HG03460 (cell line): ENCODE data around the gene SCAANT1.

Source experiments
- ATAC-seq: cut with Tn5 transposase; IDR thresholded peaks from one replicate; pipeline ENCODE4 v1.9.1; 2021; ENCODE audit not compliant: unreplicated experiment

The SCAANT1 gene

DNA sequence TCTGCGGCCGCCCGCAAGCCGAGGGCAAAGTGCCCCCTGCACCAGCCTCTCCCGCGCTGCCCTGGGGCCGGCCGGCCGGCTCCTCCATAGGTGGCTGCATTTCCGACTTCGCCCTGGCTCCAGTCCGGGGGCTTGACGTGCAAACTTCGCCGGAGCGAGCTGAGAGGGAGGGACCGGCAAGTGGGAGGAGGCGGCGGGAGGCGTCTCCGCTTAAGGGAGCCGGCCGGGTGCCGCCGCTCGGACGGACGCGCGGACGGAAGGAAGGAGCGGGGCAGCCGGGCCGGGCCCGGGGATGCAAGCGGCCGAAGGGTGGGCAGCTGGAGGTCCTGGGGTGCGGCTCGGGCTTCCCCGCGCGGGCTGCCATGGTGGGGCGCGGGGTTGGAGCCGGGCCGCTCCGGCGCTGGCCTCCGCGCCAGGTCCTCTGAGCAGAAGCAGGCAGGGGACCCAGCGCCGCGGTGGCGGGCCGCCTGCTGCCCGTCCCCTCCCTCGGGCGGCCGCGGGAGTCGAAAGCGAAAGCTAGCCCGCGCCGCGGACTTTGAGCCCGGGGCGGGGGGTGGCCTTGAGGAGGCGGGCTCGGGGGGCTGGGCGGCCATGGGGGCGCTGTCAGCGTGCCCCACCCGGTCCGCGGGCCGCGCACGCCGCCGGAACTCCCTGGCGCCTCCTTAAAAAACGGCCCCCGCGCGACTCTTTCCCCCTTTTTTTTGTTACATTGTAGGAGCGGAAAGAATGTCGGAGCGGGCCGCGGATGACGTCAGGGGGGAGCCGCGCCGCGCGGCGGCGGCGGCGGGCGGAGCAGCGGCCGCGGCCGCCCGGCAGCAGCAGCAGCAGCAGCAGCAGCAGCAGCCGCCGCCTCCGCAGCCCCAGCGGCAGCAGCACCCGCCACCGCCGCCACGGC, at the start of gene SCAANT1:
TSS of gene SCAANT1 (minus strand) at position 511 of the 895 bp plus-strand sequence.
- ATAC-seq = peak; percentile 73

DNA sequence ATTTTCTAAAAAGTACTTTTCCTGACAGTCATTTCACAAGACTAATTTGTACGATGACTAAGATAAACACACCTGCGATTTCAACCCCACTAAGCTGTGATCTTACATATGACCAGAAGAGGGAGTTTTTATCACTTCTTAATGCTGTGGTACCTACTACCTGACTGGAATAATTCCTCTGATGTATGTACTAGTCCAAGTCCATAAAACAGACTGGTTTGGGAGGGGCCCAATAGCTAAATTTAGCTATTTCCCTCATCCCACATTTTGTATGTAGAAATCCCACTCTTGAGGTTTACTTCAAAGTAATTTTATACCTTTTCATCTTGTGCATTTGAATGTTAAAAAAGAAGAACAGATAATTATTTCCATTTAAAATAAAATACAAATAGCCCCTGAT, 49.7 kb upstream of the SCAANT1 start:
- peak; percentile 78 for ATAC-seq

DNA sequence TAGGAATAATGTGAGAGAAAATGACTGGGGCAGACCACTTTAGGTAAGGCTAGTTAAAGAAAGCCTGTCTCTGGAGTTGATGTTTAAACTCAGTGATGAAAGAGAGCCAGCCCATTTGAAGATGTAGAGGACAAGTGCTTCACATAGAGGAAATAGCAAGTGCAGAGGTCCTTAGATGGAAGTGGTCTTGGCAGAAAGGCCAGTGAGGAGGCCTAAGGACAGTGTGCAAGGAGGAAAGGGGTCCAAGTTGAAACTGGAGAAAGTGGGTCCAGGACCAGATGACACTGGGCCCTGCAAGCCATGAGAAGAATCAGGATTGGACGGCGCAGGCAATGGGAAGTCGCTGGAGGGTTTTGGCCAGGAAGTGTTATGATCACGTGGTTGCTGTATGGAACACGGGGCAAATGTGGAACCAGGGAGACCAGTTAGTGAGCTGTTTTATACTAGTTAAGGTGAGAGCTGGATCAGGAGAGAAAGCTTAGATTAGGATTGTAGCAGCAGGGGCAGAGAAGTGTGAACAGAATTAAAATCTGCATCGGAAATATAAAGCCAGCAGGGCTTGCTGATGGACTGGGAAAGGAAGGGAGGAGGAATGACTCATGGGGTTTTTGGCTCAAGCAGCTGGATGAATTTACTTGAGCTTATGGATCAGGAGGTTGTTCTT, 48.0 kb upstream of the SCAANT1 start:
- ATAC-seq = peak; percentile 48

DNA sequence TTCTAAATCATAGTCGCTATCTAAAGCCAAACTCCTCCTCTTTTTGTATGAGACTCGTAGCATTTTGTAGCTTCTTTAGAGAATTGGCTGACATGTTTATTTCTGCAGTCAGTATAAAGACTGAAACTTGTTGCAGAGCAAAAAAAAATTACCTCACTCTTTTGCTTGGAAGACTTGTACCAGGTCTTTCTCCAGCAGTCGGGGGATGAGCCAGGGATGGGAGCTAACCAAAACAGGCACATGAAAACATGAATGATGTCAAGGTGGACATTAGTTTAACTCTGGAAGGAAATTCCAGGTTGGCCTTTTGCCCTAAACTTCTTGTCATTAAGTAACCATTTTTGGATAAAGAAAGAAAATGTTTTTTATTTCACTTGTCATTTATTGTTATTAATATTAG, 47.0 kb upstream of the SCAANT1 start:
- no peak for ATAC-seq

DNA sequence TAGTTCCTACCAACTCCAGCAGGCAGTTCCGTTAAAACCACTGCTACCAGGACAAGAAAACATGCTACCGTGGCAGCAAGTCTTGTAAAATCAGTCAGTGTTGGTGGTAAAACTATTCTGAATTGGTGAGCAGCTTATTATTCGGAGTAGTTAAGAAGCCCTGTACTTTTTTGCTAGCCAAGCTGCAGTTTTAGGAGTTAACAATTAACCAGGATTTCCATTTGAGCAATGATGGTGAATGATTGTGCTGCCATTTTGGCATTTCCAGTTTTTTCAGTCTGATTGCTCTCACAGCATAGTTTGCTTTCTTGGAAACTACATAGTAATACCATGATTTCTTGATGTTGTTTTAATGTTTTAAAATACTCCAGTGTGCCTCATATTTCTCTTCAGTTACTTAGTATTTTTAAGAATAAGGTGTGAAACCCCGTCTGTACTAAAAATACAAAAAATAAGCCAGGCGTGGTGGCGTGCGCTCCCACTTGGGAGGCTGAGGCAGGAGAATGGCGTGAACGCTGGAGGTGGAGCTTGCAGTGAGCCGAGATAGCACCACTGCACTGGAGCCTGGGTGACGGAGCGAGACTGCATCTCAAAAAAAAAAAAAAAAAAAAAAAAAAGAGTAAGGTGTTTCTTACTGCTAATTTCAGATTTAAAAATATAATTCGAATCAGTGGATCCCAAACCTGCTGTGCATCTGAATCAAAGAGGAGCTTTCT, 43.8 kb upstream of the SCAANT1 start:
- ATAC-seq = no peak

DNA sequence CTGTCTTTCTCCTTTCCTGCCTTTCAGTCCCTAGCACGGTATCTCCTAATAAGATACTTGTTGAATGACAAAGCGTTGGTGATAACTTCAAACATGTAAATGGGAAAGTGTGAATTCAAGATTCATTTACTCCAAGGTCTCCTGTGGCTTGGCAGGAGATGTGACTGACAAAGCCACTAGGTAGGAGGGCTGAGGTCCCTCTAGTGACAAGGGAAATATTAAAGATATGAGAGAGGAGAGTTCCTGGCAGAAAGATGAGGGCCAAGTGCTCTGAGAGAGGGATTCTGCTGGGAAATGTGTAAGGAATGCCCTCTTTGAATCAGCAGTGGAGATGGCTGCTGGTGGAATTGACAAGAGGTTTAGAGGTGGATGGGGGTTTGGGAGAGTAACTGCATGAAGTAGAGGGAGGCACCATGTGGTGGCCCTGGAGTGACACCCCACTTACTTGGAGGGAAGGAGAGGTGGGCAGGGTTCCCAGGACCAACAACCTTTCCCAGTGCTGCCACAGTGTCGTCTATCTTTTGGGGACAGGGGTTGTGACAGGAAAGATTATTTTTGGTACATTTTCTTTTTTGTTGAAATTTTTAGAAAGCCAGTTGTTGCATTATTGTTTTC, 43.0 kb upstream of the SCAANT1 start:
- no peak for ATAC-seq

DNA sequence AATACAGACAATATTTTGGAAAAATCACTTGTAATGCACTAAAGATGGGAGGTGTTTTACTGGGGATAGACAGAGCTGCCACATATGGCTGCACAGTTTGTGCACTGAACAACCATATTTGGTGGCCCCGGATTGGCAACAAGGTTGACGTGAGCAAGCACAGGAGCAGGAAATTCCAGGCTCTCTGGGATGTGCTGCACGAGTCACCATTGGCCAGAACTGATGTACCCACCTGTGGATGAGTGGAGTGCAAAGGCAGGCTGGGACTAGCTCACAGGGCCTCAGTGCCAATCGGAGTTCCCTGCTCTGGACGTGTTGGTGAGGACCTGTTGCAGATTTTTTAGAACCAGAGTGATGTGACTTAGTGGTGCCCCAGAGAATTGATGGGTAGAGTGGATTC, 42.0 kb upstream of the SCAANT1 start:
- no peak for ATAC-seq

DNA sequence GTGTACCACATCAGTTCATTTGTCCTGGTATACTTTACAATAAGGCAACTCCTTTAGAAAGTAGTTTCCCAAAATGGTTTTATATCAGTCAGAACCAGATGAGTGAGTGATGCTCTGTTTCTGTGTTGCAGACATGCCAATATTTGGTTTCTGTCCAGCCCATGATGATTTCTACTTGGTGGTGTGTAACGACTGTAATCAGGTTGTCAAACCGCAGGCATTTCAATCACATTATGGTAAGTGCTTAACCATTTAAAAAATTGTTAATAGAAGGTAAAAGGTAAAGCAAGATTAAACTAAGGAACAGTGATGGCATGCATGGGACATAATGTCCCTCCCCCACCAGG, 40.0 kb upstream of the SCAANT1 start:
- no peak for ATAC-seq

DNA sequence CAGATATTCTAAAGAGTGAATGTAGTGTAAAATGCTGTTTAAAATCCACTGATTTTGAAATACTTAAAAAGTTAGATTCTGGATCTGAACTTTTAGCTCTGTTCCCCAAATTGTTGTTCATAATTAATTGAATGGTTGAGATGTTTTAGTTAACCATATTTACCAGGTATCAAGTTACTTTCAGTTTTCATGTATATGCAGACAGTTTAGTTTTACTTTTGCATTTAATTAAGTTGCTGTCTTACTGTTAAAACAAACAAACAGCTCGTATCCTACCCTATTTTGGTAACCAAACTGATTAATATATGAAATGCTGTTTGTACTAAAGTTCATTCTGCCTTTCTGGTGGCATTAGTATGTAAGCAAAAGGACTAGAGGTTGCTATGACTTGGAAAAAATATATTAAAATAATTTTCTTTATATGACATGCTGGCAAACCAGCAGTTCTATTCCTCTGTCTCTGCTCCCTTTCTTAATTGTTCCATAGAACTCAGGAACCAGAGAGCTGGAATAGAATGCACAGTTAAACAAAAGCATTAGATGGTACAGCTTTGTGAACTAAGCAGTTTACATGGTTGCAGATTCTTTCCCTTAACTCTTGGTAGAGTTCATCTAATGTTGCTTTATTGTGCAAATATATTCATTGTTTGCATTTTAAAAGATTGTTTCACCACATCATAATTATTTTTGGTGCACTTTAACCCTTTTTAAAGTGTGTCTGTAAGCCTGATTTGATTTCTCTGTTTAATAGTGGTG, 39.5 kb upstream of the SCAANT1 start:
- ATAC-seq = peak; percentile 60

DNA sequence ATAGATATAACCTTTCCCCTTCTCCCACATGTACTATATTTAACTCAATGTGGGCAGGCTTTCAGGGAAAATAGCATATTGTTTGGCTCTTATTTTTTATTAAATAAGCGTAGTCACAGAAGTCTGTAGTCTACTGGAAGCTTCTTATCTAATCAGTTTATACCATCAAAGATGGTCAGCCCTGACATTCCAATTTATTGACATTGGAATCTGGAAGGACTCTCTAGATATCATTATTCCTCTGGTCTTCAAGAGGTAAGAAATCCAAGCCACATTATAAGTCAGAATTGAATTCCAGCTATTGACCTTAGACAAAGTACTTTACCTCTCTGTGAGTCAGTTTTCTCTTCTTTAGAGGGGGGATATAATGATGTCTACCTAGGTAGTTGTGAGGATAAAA, 38.5 kb upstream of the SCAANT1 start:
- ATAC-seq = no peak

DNA sequence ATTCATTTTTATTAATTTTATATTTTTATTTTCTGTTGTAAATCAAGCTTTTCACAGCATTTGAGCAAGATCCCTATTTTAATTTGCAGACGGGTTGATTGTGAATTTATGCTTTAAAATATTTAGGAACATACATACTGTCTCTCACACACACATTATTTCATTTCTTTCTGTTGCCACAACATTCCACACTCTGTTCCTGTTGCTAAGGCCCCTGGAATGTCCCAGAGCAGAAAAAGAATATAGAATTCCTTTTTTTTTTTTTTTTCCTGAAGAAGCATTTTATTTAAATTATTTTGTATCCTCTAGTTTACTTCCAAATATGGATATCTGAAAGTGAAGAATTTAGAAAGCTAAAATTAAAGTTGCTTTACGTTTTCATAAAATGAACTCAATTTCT, 36.8 kb upstream of the SCAANT1 start:
- ATAC-seq = no peak

DNA sequence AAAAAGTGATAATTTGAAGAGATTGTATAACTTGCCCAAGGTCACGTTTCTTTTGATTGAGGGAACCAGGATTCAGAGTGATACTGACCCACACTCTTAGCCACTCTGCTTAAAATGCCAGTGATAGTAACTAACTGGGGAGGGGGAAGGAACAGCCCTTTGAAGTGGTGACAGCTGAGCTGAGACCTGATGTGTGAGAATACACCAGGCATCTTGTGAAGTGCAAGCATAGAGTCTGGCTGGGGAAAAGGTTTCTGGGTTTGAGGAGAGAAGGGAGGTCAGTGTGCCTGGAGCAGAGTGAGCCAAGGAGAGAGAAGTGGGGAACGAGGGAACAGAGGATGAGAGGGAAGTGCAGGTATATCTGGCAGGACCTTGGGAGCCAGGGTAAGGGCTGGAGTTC, 35.4 kb upstream of the SCAANT1 start:
- ATAC-seq = no peak

DNA sequence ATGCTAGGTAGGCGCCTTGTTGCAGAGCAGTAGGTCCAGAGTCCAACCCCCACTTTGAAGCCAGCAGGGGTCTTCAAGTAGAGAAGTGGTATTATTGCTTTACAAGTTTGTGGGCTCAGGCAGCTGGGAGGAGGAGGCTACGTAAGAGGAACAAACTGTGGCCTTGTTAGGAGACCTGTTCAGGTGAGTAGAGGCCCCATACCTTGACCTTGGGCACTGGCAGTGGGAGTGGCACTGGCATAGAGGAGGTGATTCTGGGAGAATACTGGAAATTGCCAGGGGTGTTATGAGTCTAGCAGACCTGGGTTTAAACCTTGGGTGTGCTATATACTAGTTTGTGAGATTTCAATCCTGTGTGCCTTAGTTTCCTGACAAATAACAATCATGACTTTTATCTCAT, 34.6 kb upstream of the SCAANT1 start:
- ATAC-seq = no peak

DNA sequence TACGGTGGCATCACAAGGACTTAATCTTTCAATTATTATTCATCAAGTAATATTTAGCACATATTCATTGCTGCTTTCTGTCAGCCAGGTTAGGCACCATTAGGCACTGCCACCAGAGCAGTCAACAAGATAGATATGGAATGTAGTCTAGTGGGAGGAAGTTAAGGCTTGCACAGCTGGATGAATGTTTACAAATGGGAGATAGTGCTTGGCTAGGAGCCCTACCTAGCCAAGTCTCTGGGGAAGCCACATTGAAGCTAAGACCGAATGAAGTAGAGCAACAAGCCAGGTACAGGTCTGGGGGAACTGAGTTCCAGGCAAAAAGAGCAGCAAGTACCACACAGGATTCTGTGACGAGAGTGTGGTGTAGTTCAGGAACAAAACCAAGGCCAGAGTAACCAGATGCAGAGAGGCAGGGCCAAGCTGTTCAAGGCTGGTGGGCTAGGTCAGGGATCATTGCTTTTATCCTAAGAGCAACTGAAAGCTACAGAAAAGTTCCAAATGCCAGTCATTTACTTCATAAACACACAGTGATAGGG, 33.4 kb upstream of the SCAANT1 start:
- ATAC-seq = no peak

DNA sequence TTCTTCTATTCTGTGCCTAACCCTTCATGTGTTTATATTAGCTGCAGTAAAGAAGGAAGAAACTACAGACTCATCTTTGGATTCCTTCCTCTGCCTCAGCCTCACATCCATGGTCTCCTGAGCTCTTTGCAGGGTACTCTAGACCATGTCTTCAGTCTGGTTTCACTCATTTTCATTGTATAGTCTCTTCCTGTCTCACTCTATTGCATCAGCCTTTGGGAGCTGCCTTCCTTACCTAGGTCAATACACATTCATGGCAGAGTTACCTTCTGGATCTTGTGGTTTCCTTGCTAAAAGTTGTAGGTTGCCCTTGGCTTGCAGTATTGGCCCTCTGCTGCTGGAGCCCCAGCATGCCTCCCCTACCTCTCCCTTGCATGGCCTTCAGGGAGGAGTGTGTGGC, 31.5 kb upstream of the SCAANT1 start:
- ATAC-seq = no peak

DNA sequence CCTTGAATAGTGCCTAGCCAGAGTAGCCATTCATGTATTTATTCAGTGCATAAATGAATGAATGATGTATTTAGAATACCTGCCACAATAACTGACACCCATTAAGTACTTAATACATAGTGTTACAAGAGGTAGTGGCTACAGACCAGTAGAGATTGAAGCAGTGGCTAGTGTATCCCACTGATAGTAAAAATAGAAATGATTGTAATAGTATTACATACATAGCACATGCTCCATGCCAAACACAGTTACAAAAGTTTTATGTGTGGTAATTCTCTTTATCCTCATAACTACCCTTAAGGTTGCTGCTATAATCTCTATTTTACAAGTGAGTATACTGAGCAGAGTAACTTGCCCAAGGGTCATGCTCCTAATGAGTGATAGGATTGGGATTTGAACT, 30.3 kb upstream of the SCAANT1 start:
- no peak for ATAC-seq

DNA sequence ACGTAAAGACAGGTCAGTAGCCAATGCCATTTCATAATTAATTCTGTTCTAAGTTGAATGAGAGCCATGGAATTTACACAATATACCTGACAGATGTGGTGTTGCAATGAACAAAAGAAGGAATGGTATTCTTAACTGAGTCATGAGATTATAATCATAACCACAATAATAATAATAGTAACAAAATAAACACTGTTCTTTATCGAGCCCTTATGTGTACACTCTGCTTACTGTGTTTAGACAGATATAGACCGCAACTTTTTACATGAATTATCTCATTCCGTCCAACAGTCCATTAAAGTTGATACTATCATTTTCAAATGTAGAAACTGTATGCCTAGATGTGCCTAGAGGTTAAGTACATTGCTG, 28.2 kb upstream of the SCAANT1 start:
- ATAC-seq = no peak

DNA sequence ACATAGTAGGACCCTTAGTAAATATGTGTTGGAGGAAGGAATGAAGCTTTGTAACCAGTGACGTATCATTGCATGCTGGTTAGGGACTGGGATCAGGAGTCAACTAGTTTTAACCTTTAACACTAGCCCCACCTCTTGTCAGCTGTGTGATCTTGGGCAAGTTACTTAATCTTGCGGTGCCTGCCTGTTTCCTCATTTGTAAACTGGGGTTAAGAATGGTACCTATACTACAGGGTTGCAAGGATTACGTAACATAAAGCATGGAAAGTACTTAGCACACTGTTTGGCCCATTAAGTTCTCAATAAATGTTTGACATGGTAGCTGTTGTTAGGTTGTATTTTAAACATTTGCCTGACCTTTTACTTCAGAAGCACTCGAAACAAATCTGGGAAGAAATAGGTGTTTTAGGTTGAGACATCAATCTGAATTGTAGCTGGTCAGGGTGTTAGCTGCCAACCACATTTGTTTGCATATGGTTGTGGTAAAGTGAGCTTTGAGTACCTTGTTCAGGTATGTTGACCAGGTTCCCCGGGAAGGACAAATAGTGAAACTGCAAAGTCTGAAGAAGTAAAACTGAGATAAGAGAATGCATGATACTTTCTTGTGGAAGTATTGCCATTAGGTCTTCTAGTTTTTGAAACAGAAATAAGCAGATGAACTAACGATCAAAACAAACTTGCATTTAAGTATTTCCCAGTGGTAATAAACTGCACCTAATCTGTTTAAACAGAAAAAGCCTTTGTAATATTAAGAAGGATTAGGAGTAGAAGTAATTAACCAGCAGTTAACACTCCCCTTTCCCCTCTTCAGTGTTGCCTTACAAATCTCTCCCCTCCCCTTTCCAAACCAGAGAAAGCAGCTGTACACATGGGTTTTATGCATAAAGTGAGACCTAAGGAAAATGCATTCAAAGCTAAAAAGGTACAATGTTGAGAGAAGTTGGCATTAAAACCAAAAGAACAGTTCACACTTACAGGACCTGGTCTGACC, 25.8 kb upstream of the SCAANT1 start:
- peak; percentile 63 for ATAC-seq

DNA sequence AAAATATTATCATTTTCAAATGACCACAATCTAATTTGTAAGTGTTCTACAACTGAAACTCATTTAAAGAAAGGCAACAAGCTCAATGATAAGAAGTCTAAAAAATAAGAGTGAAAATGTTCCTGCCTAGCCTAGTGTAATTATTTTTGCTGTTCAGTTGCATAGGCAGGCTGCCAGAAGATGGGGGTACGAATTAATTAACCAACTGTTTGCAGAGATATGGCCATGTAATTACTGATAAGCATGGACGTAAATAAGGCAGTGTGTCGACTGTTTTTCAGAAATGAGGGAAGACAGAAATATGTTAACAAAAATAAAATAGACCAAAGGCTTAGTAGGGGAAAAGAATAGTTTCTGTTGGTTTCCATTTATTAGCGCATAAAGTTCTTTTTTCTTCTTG, 24.7 kb upstream of the SCAANT1 start:
- no peak for ATAC-seq
